GM23338 (cell line): ENCODE measurements around the gene TESK2. TPM values are rescaled to one million over a fixed set of nuclear protein-coding genes. Genes with fewer than 3 reads are reported as not detected.

Source experiments
- ATAC-seq: fragments of 200-7000 bp; cut with Tn5 transposase; 3 replicates; pipeline ENCODE4 v1.9.1; 2020
- DNase-seq: peaks from one replicate; pipeline ENCODE4 v3.0.0-alpha.2; 2015; ENCODE audit warnings: low spot score
- H2AFZ ChIP-seq: fragments of 200-600 bp; sonication (generic); 2 replicates; pipeline ENCODE4 v1.8.0; 2016; ENCODE audit warnings: antibody characterized with exemption, mild to moderate bottlenecking, moderate library complexity
- H3F3A ChIP-seq: fragments of 200-600 bp; sonication (generic); replicated peaks from 2 replicates; pipeline ENCODE4 v1.8.0; 2017; ENCODE audit warnings: antibody characterized with exemption, mixed run types, low read depth
- H3K27ac ChIP-seq: fragments of 200-600 bp; sonication (generic); 2 replicates; pipeline ENCODE4 v1.6.1; 2016; ENCODE audit warnings: low read depth
- H3K27me3 ChIP-seq: fragments of 200-600 bp; sonication (generic); 2 replicates; pipeline ENCODE4 v1.8.0; 2016; ENCODE audit warnings: mild to moderate bottlenecking, mixed run types, moderate library complexity; ENCODE audit not compliant: insufficient read depth
- H3K36me3 ChIP-seq: fragments of 200-600 bp; sonication (generic); 2 replicates; pipeline ENCODE4 v1.8.0; 2016; ENCODE audit warnings: mild to moderate bottlenecking; ENCODE audit not compliant: insufficient read depth
- H3K4me1 ChIP-seq: fragments of 200-600 bp; sonication (generic); 2 replicates; pipeline ENCODE4 v1.8.0; 2016; ENCODE audit warnings: mild to moderate bottlenecking, moderate library complexity; ENCODE audit not compliant: insufficient read depth
- H3K4me2 ChIP-seq: fragments of 200-600 bp; sonication (generic); 2 replicates; pipeline ENCODE4 v1.7.1; 2017; ENCODE audit warnings: mixed run types
- H3K4me3 ChIP-seq: fragments of 200-600 bp; sonication (generic); 2 replicates; pipeline ENCODE4 v1.6.1; 2016; ENCODE audit warnings: mixed run types
- H3K79me2 ChIP-seq: fragments of 200-600 bp; sonication (generic); replicated peaks from 2 replicates; pipeline ENCODE4 v1.8.0; 2017; ENCODE audit warnings: mild to moderate bottlenecking; ENCODE audit not compliant: insufficient read depth
- H3K9me2 ChIP-seq: fragments of 200-600 bp; sonication (generic); 2 replicates; pipeline ENCODE4 v1.8.0; 2017; ENCODE audit not compliant: insufficient read depth
- H4K20me1 ChIP-seq: fragments of 200-600 bp; sonication (generic); replicated peaks from 2 replicates; pipeline ENCODE4 v1.8.0; 2017; ENCODE audit warnings: mild to moderate bottlenecking; ENCODE audit not compliant: insufficient read depth
- H3K27ac Mint-ChIP-seq: 2 replicates; pipeline ENCODE4 v1.8.0; 2020; ENCODE audit warnings: inconsistent platforms, mild to moderate bottlenecking, moderate library complexity, mixed read lengths
- H3K27me3 Mint-ChIP-seq: 3 replicates; pipeline ENCODE4 v1.8.0; 2022; ENCODE audit warnings: low read depth, mild to moderate bottlenecking, moderate library complexity, mixed read lengths, inconsistent platforms; ENCODE audit not compliant: insufficient read depth, poor library complexity
- H3K36me3 Mint-ChIP-seq: 3 replicates; pipeline ENCODE4 v1.8.0; 2021; ENCODE audit warnings: low read depth, mild to moderate bottlenecking, inconsistent platforms, moderate library complexity, mixed read lengths
- H3K4me1 Mint-ChIP-seq: 3 replicates; pipeline ENCODE4 v1.8.0; 2020; ENCODE audit warnings: mild to moderate bottlenecking, inconsistent platforms, mixed read lengths
- H3K4me3 Mint-ChIP-seq: 3 replicates; pipeline ENCODE4 v1.8.0; 2021; ENCODE audit warnings: moderate library complexity, mild to moderate bottlenecking, inconsistent platforms, mixed read lengths
- H3K9me3 Mint-ChIP-seq: 3 replicates; pipeline ENCODE4 v1.8.0; 2020; ENCODE audit warnings: moderate library complexity, mild to moderate bottlenecking, inconsistent platforms, mixed read lengths
- CREB1 ChIP-seq: fragments of 250-450 bp; sonication (Bioruptor Pico); IDR thresholded peaks from 2 replicates; pipeline ENCODE4 v1.5.0; 2020; ENCODE audit warnings: low read depth, mild to moderate bottlenecking, moderate library complexity
- EZH2 ChIP-seq: fragments of 200-600 bp; sonication (generic); IDR thresholded peaks from one replicate; pipeline ENCODE4 v1.8.0; 2017; ENCODE audit warnings: antibody characterized with exemption, mild to moderate bottlenecking, low read depth; ENCODE audit not compliant: unreplicated experiment
- EZH2phosphoT487 ChIP-seq: fragments of 200-600 bp; sonication (generic); IDR thresholded peaks from one replicate; pipeline ENCODE4 v1.8.1; 2018; ENCODE audit warnings: antibody characterized with exemption; ENCODE audit not compliant: unreplicated experiment
- JUNB ChIP-seq: IDR thresholded peaks from one replicate; pipeline ENCODE4 v1.6.1; 2016; ENCODE audit warnings: antibody characterized with exemption; ENCODE audit not compliant: unreplicated experiment
- NANOG ChIP-seq: IDR thresholded peaks from 2 replicates; pipeline ENCODE4 v1.6.1; 2016; ENCODE audit warnings: antibody characterized with exemption, borderline replicate concordance
- POLR2AphosphoS5 ChIP-seq: IDR thresholded peaks from 2 replicates; pipeline ENCODE4 v1.6.1; 2016; ENCODE audit warnings: antibody characterized with exemption, low read depth
- STAT1 ChIP-seq: IDR thresholded peaks from one replicate; pipeline ENCODE4 v1.6.1; 2016; ENCODE audit warnings: antibody characterized with exemption; ENCODE audit not compliant: unreplicated experiment
- ZNF114 ChIP-seq: fragments of 250-450 bp; sonication (Bioruptor Pico); IDR thresholded peaks from 2 replicates; pipeline ENCODE4 v1.5.0; 2020; ENCODE audit warnings: mild to moderate bottlenecking, moderate library complexity
- ZNF331 ChIP-seq: fragments of 250-450 bp; sonication (Bioruptor Pico); IDR thresholded peaks from 2 replicates; pipeline ENCODE4 v1.5.0; 2020; ENCODE audit warnings: low read depth, mild to moderate bottlenecking, moderate library complexity
- polyA plus RNA-seq: library from polyadenylated mRNA; unstranded; fragments of >200 nt; fragmentation: Nextera tagmentation; extraction: Ambion mirVana; gene quantifications from 2 replicates; pipeline ENCODE4 v1.2.1, GENCODE V29; 2016
- total RNA-seq: library from RNA; depleted of rRNA; stranded (reverse); fragments of >200 nt; shearing (Covaris generic); gene quantifications from 2 replicates; pipeline ENCODE4 v1.2.3, GENCODE V29; 2014
- TF ChIP-seq, protein P1 (sequence below): IDR thresholded peaks from 2 replicates; pipeline ENCODE4 v1.6.1; 2016; ENCODE audit warnings: antibody characterized with exemption
- TF ChIP-seq, protein P2 (sequence below): IDR thresholded peaks from one replicate; pipeline ENCODE4 v1.6.1; 2018; ENCODE audit warnings: antibody characterized with exemption; ENCODE audit not compliant: unreplicated experiment
- TF ChIP-seq, protein P3 (sequence below): fragments of 250-450 bp; sonication (Bioruptor Pico); IDR thresholded peaks from 2 replicates; pipeline ENCODE4 v1.5.0; 2020; ENCODE audit warnings: mild to moderate bottlenecking, moderate library complexity
- TF ChIP-seq, protein P4 (sequence below), 2 experiments: fragments of 200-600 bp in 1 of 2; sonication (generic) in 1 of 2; conservative IDR thresholded peaks; 2 replicates each; pipeline versions ENCODE4 v1.5.1 to v1.6.1; 2016 to 2017; ENCODE audit warnings: antibody characterized with exemption in 2 of 2, low read depth in 2 of 2, mild to moderate bottlenecking in 2 of 2, moderate library complexity in 1 of 2

The TESK2 gene
- total and polyA plus RNA-seq, 2 experiments from 2014 or later, result 5.2 to 14.0 TPM

DNA sequence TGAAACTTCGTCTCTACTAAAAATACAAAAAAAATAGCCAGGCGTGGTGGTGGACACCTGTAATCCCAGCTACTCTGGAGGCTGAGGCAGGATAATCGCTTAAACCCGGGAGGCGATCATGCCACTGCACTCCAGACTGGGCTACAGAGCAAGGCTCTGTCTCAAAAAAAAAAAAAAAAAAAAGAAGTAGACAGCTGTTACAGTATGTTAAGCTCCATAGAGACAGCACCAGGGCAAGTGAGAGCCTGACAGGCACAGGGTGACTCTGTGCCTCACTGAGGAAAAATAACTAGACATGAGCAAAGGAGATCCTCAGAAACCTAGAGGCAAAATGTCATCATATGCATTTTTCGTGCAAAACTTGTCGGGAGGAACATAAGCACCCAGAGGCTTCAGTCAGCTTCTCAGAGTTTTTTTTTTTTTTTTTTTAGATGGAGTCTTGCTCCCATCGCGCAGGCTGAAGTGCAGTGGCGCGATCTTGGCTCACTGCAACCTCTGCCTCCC, 39.7 kb upstream of the TESK2 start:
- Histone ChIP-seq H3K4me1 (peaks cover 4% of the 10 kb centered on the region; the same call in 1 of the 2 replicates), H3K27ac (no peak overlapping the region), H3F3A (no peaks in the 10 kb centered on the region; the same call in 1 of the 2 replicates), H3K9me2 (no peaks in the 10 kb centered on the region), H2AFZ (no peak overlapping the region), H3K79me2 (no peaks in the 10 kb centered on the region), H4K20me1 (no peaks in the 10 kb centered on the region), H3K27me3 (no peaks in the 10 kb centered on the region), H3K4me3 (no peak overlapping the region), H3K36me3 (no peaks in the 10 kb centered on the region), H3K4me2 (no peak overlapping the region)
- H3K27me3 Mint-ChIP-seq, result no peaks in the 10 kb centered on the region
- H3K4me3 Mint-ChIP-seq, result no peak overlapping the region
- no peaks in the 10 kb centered on the region for H3K36me3 Mint-ChIP-seq
- no peak for DNase-seq
- H3K27ac Mint-ChIP-seq, result no peak overlapping the region
- no peak for ATAC-seq
- TF ChIP-seq, protein P1, sequence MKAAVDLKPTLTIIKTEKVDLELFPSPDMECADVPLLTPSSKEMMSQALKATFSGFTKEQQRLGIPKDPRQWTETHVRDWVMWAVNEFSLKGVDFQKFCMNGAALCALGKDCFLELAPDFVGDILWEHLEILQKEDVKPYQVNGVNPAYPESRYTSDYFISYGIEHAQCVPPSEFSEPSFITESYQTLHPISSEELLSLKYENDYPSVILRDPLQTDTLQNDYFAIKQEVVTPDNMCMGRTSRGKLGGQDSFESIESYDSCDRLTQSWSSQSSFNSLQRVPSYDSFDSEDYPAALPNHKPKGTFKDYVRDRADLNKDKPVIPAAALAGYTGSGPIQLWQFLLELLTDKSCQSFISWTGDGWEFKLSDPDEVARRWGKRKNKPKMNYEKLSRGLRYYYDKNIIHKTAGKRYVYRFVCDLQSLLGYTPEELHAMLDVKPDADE, result no peak
- TF ChIP-seq STAT1 (no peak), ZNF114 (CRISPR knock-in tag) (no peak), EZH2phosphoT487 (no peak), EZH2 (no peak), ZNF331 (CRISPR knock-in tag) (no peak), JUNB (no peak), POLR2AphosphoS5 (no peak), NANOG (no peak), CREB1 (CRISPR knock-in tag) (no peak)
- TF ChIP-seq, protein P2, sequence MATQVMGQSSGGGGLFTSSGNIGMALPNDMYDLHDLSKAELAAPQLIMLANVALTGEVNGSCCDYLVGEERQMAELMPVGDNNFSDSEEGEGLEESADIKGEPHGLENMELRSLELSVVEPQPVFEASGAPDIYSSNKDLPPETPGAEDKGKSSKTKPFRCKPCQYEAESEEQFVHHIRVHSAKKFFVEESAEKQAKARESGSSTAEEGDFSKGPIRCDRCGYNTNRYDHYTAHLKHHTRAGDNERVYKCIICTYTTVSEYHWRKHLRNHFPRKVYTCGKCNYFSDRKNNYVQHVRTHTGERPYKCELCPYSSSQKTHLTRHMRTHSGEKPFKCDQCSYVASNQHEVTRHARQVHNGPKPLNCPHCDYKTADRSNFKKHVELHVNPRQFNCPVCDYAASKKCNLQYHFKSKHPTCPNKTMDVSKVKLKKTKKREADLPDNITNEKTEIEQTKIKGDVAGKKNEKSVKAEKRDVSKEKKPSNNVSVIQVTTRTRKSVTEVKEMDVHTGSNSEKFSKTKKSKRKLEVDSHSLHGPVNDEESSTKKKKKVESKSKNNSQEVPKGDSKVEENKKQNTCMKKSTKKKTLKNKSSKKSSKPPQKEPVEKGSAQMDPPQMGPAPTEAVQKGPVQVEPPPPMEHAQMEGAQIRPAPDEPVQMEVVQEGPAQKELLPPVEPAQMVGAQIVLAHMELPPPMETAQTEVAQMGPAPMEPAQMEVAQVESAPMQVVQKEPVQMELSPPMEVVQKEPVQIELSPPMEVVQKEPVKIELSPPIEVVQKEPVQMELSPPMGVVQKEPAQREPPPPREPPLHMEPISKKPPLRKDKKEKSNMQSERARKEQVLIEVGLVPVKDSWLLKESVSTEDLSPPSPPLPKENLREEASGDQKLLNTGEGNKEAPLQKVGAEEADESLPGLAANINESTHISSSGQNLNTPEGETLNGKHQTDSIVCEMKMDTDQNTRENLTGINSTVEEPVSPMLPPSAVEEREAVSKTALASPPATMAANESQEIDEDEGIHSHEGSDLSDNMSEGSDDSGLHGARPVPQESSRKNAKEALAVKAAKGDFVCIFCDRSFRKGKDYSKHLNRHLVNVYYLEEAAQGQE, result no peak
- TF ChIP-seq, protein P3, sequence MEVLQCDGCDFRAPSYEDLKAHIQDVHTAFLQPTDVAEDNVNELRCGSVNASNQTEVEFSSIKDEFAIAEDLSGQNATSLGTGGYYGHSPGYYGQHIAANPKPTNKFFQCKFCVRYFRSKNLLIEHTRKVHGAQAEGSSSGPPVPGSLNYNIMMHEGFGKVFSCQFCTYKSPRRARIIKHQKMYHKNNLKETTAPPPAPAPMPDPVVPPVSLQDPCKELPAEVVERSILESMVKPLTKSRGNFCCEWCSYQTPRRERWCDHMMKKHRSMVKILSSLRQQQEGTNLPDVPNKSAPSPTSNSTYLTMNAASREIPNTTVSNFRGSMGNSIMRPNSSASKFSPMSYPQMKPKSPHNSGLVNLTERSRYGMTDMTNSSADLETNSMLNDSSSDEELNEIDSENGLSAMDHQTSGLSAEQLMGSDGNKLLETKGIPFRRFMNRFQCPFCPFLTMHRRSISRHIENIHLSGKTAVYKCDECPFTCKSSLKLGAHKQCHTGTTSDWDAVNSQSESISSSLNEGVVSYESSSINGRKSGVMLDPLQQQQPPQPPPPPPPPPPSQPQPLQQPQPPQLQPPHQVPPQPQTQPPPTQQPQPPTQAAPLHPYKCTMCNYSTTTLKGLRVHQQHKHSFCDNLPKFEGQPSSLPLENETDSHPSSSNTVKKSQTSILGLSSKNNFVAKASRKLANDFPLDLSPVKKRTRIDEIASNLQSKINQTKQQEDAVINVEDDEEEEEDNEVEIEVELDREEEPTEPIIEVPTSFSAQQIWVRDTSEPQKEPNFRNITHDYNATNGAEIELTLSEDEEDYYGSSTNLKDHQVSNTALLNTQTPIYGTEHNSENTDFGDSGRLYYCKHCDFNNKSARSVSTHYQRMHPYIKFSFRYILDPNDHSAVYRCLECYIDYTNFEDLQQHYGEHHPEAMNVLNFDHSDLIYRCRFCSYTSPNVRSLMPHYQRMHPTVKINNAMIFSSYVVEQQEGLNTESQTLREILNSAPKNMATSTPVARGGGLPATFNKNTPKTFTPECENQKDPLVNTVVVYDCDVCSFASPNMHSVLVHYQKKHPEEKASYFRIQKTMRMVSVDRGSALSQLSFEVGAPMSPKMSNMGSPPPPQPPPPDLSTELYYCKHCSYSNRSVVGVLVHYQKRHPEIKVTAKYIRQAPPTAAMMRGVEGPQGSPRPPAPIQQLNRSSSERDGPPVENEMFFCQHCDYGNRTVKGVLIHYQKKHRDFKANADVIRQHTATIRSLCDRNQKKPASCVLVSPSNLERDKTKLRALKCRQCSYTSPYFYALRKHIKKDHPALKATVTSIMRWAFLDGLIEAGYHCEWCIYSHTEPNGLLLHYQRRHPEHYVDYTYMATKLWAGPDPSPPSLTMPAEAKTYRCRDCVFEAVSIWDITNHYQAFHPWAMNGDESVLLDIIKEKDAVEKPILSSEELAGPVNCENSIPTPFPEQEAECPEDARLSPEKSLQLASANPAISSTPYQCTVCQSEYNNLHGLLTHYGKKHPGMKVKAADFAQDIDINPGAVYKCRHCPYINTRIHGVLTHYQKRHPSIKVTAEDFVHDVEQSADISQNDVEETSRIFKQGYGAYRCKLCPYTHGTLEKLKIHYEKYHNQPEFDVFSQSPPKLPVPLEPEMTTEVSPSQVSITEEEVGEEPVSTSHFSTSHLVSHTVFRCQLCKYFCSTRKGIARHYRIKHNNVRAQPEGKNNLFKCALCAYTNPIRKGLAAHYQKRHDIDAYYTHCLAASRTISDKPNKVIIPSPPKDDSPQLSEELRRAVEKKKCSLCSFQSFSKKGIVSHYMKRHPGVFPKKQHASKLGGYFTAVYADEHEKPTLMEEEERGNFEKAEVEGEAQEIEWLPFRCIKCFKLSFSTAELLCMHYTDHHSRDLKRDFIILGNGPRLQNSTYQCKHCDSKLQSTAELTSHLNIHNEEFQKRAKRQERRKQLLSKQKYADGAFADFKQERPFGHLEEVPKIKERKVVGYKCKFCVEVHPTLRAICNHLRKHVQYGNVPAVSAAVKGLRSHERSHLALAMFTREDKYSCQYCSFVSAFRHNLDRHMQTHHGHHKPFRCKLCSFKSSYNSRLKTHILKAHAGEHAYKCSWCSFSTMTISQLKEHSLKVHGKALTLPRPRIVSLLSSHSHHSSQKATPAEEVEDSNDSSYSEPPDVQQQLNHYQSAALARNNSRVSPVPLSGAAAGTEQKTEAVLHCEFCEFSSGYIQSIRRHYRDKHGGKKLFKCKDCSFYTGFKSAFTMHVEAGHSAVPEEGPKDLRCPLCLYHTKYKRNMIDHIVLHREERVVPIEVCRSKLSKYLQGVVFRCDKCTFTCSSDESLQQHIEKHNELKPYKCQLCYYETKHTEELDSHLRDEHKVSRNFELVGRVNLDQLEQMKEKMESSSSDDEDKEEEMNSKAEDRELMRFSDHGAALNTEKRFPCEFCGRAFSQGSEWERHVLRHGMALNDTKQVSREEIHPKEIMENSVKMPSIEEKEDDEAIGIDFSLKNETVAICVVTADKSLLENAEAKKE (CRISPR knock-in tag), result no peak
- TF ChIP-seq, protein P4, sequence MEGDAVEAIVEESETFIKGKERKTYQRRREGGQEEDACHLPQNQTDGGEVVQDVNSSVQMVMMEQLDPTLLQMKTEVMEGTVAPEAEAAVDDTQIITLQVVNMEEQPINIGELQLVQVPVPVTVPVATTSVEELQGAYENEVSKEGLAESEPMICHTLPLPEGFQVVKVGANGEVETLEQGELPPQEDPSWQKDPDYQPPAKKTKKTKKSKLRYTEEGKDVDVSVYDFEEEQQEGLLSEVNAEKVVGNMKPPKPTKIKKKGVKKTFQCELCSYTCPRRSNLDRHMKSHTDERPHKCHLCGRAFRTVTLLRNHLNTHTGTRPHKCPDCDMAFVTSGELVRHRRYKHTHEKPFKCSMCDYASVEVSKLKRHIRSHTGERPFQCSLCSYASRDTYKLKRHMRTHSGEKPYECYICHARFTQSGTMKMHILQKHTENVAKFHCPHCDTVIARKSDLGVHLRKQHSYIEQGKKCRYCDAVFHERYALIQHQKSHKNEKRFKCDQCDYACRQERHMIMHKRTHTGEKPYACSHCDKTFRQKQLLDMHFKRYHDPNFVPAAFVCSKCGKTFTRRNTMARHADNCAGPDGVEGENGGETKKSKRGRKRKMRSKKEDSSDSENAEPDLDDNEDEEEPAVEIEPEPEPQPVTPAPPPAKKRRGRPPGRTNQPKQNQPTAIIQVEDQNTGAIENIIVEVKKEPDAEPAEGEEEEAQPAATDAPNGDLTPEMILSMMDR (conservative IDR thresholded peaks at IDR 0.05; ENCODE audit: low read depth in 2 of 2), result no peak
- H3K4me1 Mint-ChIP-seq, result peaks cover 7% of the 10 kb centered on the region; the same call in 2 of the 3 replicates
- H3K9me3 Mint-ChIP-seq, result no peaks in the 10 kb centered on the region
